Measurements from ENCODE around the gene HTR1D. TPM values are rescaled to one million over a fixed set of nuclear protein-coding genes. Genes with fewer than 3 reads are reported as not detected.
"Not testable (repeated sequence)": the region's sequence is repeated elsewhere in the genome, so short reads cannot be mapped to it uniquely, and the experiment has no call there.

The HTR1D gene, protein sequence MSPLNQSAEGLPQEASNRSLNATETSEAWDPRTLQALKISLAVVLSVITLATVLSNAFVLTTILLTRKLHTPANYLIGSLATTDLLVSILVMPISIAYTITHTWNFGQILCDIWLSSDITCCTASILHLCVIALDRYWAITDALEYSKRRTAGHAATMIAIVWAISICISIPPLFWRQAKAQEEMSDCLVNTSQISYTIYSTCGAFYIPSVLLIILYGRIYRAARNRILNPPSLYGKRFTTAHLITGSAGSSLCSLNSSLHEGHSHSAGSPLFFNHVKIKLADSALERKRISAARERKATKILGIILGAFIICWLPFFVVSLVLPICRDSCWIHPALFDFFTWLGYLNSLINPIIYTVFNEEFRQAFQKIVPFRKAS
- not detected for total RNA-seq

DNA sequence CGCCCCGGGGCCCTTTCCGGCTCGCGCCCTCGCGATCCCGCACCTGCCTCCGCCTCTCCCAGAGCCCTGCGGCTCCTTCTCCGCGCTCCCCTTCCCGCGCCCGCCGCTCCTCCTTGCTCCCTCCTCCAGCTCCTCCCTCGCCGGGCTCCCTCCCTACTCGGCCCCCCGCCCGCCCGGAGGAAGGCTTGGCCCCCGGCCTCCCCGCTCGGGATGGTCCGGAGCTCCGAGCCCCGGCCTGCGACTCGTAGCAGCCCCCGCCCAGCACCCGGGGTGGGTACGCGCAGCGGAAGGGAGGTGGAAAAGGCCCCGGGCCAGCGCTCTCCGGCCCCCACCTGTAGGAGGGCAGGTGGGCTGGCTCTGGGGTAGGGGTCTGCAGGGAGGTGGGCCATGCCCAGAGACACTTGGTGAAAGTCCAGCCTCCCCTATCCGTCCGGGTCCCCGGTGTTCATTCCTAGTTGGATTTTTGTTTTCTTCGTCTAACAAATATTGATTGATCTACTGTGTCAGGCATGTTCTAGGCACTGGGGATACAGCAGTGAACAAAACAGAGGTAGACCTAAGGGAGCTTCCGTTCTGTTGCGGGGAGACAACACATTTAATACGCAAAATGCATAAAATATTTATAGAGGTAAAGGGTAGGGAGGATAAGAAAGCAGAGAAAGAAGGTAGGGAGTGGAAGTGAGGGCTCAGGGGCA lies at the start of gene HTR1D:
Gene HTR1D, minus strand, starts transcription at position 82 of the 695 bp plus-strand sequence. CDS start 23,283 bp downstream, outside the sequence.
- no peak for ATAC-seq (ENCODE audit: low FRiP score)
- DNase-seq (ENCODE audit: low spot score) = no peak
- TF ChIP-seq, protein P1, sequence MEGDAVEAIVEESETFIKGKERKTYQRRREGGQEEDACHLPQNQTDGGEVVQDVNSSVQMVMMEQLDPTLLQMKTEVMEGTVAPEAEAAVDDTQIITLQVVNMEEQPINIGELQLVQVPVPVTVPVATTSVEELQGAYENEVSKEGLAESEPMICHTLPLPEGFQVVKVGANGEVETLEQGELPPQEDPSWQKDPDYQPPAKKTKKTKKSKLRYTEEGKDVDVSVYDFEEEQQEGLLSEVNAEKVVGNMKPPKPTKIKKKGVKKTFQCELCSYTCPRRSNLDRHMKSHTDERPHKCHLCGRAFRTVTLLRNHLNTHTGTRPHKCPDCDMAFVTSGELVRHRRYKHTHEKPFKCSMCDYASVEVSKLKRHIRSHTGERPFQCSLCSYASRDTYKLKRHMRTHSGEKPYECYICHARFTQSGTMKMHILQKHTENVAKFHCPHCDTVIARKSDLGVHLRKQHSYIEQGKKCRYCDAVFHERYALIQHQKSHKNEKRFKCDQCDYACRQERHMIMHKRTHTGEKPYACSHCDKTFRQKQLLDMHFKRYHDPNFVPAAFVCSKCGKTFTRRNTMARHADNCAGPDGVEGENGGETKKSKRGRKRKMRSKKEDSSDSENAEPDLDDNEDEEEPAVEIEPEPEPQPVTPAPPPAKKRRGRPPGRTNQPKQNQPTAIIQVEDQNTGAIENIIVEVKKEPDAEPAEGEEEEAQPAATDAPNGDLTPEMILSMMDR (IDR thresholded peaks at IDR 0.05) = no peak

- TF ChIP-seq, protein P1 (IDR thresholded peaks at IDR 0.05) = no peak
- ATAC-seq (ENCODE audit: low FRiP score) (no peak), DNase-seq (ENCODE audit: low spot score) (no peak)
These were observed 46.1 kb upstream of the HTR1D start for GRCh38 chr1:23263380-23263887.

GRCh38 chr1:23258082-23258481 lies 40.8 kb upstream of the HTR1D start:
- ATAC-seq (ENCODE audit: low FRiP score); DNase-seq (ENCODE audit: low spot score): not testable (repeated sequence)

- DNase-seq (ENCODE audit: low spot score); ATAC-seq (ENCODE audit: low FRiP score): not testable (repeated sequence)
These were observed 40.1 kb upstream of the HTR1D start for GRCh38 chr1:23257371-23257770.

DNA sequence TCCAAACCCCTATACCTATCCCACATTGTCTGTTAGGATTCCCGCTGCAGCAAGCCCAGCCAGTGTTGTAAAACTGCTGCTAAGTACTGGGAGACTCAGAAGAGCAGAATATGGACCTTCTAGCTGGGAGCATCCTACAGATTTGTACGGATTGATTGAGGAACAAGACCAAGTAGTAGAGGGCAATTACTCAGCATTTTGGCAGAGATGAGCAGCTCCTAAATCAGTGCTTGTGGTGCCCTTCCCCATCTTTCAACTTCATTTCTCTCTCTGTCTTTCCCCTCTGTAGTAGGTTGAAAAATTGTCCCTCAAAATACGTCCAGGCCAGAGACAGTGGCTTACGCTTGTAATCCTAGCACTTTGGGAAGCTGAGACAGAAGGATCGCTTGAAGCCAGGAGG lies 37.3 kb upstream of the HTR1D start:
- no peak for DNase-seq (ENCODE audit: low spot score)
- TF ChIP-seq, protein P1 (IDR thresholded peaks at IDR 0.05) = no peak
- no peak for ATAC-seq (ENCODE audit: low FRiP score)

DNA sequence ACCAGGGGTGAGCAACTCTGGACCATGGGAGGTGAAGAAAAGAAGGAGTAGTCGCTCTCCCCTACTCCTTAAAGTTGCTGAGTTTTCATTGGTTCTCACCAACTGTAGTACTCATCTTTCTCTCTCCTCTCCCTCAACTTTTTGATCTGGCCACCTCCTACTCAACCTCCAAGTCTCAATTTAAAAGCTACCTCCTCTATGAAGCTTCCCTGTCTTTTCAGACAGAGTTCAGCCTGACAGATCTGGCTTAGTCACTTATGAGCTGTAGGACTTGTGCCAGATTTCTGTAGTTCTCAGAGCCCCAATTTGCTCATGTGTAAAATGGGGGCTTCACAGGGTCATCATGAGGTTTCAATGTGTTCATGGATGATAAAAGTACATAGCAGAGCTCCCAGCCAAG lies 34.5 kb upstream of the HTR1D start:
- ATAC-seq (ENCODE audit: low FRiP score) = no peak
- no peak for DNase-seq (ENCODE audit: low spot score)
- TF ChIP-seq, protein P1 (IDR thresholded peaks at IDR 0.05) = no peak

DNA sequence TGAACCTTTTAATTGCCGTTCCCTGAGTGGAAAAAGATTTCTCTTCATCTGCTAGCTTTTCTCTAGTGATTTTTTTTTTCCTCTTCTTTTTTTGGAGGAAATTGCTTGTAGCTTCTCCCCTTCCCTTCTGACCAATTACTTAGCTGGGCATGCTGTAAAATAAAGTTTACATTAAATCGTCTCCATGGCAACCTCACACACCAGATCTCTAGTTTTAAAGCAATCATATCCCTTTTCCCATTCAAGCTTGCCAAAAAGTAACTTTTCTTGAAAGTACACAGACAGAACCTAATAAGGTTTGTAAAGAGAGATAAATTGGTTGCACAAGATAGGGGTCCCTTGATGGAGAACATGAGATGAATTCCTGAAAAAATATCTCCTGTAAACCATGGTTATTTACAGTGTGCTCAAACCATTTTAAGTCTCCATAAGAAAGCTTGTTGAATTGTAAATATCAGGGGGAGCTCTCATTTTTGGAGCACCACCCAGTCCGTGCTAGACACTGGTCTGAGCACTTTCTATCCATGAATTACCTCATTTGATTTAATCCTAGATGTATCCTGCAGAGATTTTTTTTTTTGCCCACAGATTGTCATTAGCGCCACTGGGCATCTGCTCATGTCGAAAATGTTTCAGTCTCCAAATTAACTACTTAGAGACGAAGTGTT lies 32.6 kb upstream of the HTR1D start:
- TF ChIP-seq, protein P1 (IDR thresholded peaks at IDR 0.05) = no peak
- DNase-seq (ENCODE audit: low spot score) (no peak), ATAC-seq (ENCODE audit: low FRiP score) (no peak)

Data from omental fat pad (tissue), 4 donors.